ENCODE results near the gene STARD13.

Gene STARD13

GRCh38 chr13:33105387-33106005, 180.1 kb downstream of the STARD13 start:
- DNase-seq (ENCODE audit: extremely low read depth, low read depth) = no peak
- TF ChIP-seq CTCF (IDR thresholded peaks at IDR 0.05; ENCODE audit: low read depth, low read length) = no peak

- TF ChIP-seq CTCF (IDR thresholded peaks at IDR 0.05; ENCODE audit: low read depth, low read length) = no peak
- DNase-seq (ENCODE audit: extremely low read depth, low read depth) = no peak
These were observed 182.1 kb downstream of the STARD13 start for GRCh38 chr13:33103457-33103856.

- TF ChIP-seq CTCF (IDR thresholded peaks at IDR 0.05; ENCODE audit: low read depth, low read length) = no peak
- DNase-seq (ENCODE audit: extremely low read depth, low read depth) = no peak
These were observed 183.7 kb downstream of the STARD13 start for GRCh38 chr13:33101835-33102234.

GRCh38 chr13:33100886-33101285, 184.7 kb downstream of the STARD13 start:
- DNase-seq (ENCODE audit: extremely low read depth, low read depth) = no peak
- no peak for TF ChIP-seq CTCF (IDR thresholded peaks at IDR 0.05; ENCODE audit: low read depth, low read length)

- TF ChIP-seq CTCF (IDR thresholded peaks at IDR 0.05; ENCODE audit: low read depth, low read length) = no peak
- DNase-seq (ENCODE audit: extremely low read depth, low read depth) = no peak
These were observed 185.7 kb downstream of the STARD13 start for GRCh38 chr13:33099860-33100259.

- no peak for DNase-seq (ENCODE audit: extremely low read depth, low read depth)
These were observed 188.5 kb downstream of the STARD13 start for GRCh38 chr13:33096886-33097605.

More at GRCh38 chr13:33096886-33097605, 188.5 kb downstream of the STARD13 start:
- TF ChIP-seq CTCF (IDR thresholded peaks at IDR 0.05; ENCODE audit: low read depth, low read length) = no peak
